ENCODE measurements around the gene CFLAR. TPM values are rescaled to one million over a fixed set of nuclear protein-coding genes. Genes with fewer than 3 reads are reported as not detected.

The CFLAR gene
- total and polyA plus RNA-seq, 9 of the 15 experiments (the other 6 are each of a cell fraction or from before 2014, with no cell fraction given) = 27.5 to 102 (median 54.0) TPM

- TF ChIP-seq SREBF1 (IDR thresholded peaks at IDR 0.05; ENCODE audit: borderline replicate concordance, low read depth, low read length) (no peak), ZSCAN32 (CRISPR knock-in tag; IDR thresholded peaks at IDR 0.05) (no peak), JUN (IDR thresholded peaks at IDR 0.05; ENCODE audit: borderline replicate concordance, low read depth, low read length) (peak; percentile 31; the same call in 1 of the 2 replicates), JUN (CRISPR knock-in tag; IDR thresholded peaks at IDR 0.05; ENCODE audit: borderline replicate concordance) (no peak), ZNF668 (CRISPR knock-in tag; IDR thresholded peaks at IDR 0.05) (no peak), WHSC1 (IDR thresholded peaks at IDR 0.05; ENCODE audit: low read length) (no peak), CTCF (IDR thresholded peaks at IDR 0.05 in 2 of 3, conservative IDR thresholded peaks at IDR 0.05 in 1 of 3; ENCODE audit: insufficient read depth in 2 of 3, low read depth in 1 of 3, low read length in 3 of 3) (no peak), ZKSCAN8 (CRISPR knock-in tag; IDR thresholded peaks at IDR 0.05) (no peak), ZNF280B (CRISPR knock-in tag; IDR thresholded peaks at IDR 0.05) (no peak), FOXK2 (conservative IDR thresholded peaks at IDR 0.05 in 1 of 2, IDR thresholded peaks at IDR 0.05 in 1 of 2; ENCODE audit: low read depth in 2 of 2) (peak; percentile 48 to 49), MNT (conservative IDR thresholded peaks at IDR 0.05) (peak in 1 of 2 experiments; percentile 47; a peak in 2 of 4 replicates), SIN3B (IDR thresholded peaks at IDR 0.05; ENCODE audit: low read depth) (no peak), FOXP1 (CRISPR knock-in tag; IDR thresholded peaks at IDR 0.05) (no peak), ZNF655 (CRISPR knock-in tag; IDR thresholded peaks at IDR 0.05) (no peak), POLR2A (conservative IDR thresholded peaks at IDR 0.05) (no peak; the same call in 1 of the 2 replicates), STAT5A (IDR thresholded peaks at IDR 0.05; ENCODE audit: borderline replicate concordance, low read length) (no peak), ZNF282 (CRISPR knock-in tag; IDR thresholded peaks at IDR 0.05) (no peak), KLF13 (tag; IDR thresholded peaks at IDR 0.05; ENCODE audit: borderline replicate concordance, low read depth) (no peak), ATF3 (IDR thresholded peaks at IDR 0.05) (peak; percentile 76), ATF3 (CRISPR knock-in tag; conservative IDR thresholded peaks at IDR 0.05) (no peak), MXI1 (IDR thresholded peaks at IDR 0.05; ENCODE audit: low read depth, low read length) (no peak), RHOXF2B (CRISPR knock-in tag; conservative IDR thresholded peaks at IDR 0.05) (no peak), RBM39 (optimal IDR thresholded peaks at IDR 0.05; ENCODE audit: low read depth, low read length) (no peak)
Measured at GRCh38 chr2:201130524-201131186, 14.7 kb downstream of the CFLAR start (continued).

Data from K562 (cell line).